HEK293 (cell line): ENCODE measurements around the gene COMMD3.

Experiments
- ATF2 ChIP-seq: fragments of 450-650 bp; formaldehyde crosslinking; IDR thresholded peaks from 2 replicates; pipeline ENCODE4 v1.5.1; 2016; ENCODE audit warnings: missing biosample characterization, missing genetic modification characterization, low read depth
- FEZF1 ChIP-seq: fragments of 450-650 bp; formaldehyde crosslinking; IDR thresholded peaks from 2 replicates; pipeline ENCODE4 v1.5.1; 2016; ENCODE audit warnings: missing biosample characterization, missing genetic modification characterization
- HOXD13 ChIP-seq: sonication (generic); formaldehyde crosslinking; IDR thresholded peaks from 2 replicates; pipeline ENCODE4 v1.8.0; 2022; ENCODE audit warnings: missing genetic modification reagents, borderline replicate concordance
- KLF1 ChIP-seq: fragments of 450-650 bp; formaldehyde crosslinking; IDR thresholded peaks from 2 replicates; pipeline ENCODE4 v1.5.1; 2016; ENCODE audit warnings: missing biosample characterization, missing genetic modification characterization
- KLF10 ChIP-seq: fragments of 450-650 bp; IDR thresholded peaks from 2 replicates; pipeline ENCODE4 v1.5.1; 2018; ENCODE audit warnings: missing biosample characterization, mild to moderate bottlenecking, missing genetic modification characterization
- PRDM6 ChIP-seq: fragments of 450-650 bp; formaldehyde crosslinking; IDR thresholded peaks from 2 replicates; pipeline ENCODE4 v1.5.1; 2017; ENCODE audit warnings: missing biosample characterization, missing genetic modification characterization
- REST ChIP-seq: fragments of 450-650 bp; formaldehyde crosslinking; IDR thresholded peaks from 2 replicates; pipeline ENCODE4 v1.5.1; 2016; ENCODE audit warnings: missing biosample characterization, missing genetic modification characterization
- SP2 ChIP-seq: fragments of 450-650 bp; formaldehyde crosslinking; IDR thresholded peaks from 2 replicates; pipeline ENCODE4 v1.5.1; 2016; ENCODE audit warnings: missing biosample characterization, missing genetic modification characterization
- SP7 ChIP-seq: fragments of 450-650 bp; formaldehyde crosslinking; IDR thresholded peaks from 2 replicates; pipeline ENCODE4 v1.5.1; 2016; ENCODE audit warnings: missing biosample characterization, missing genetic modification characterization
- ZBTB1 ChIP-seq: fragments of 450-650 bp; formaldehyde crosslinking; IDR thresholded peaks from 2 replicates; pipeline ENCODE4 v1.5.1; 2016; ENCODE audit warnings: missing biosample characterization, missing genetic modification characterization
- ZBTB21 ChIP-seq: fragments of 450-650 bp; formaldehyde crosslinking; IDR thresholded peaks from 2 replicates; pipeline ENCODE4 v1.5.1; 2017; ENCODE audit warnings: missing biosample characterization, missing genetic modification characterization
- ZBTB44 ChIP-seq: fragments of 450-650 bp; IDR thresholded peaks from 2 replicates; pipeline ENCODE4 v1.5.1; 2018; ENCODE audit warnings: missing biosample characterization, mild to moderate bottlenecking, missing genetic modification characterization
- ZBTB7A ChIP-seq: fragments of 450-650 bp; formaldehyde crosslinking; IDR thresholded peaks from 2 replicates; pipeline ENCODE4 v1.5.1; 2016; ENCODE audit warnings: low read depth, missing biosample characterization, missing genetic modification characterization
- ZEB2 ChIP-seq: fragments of 450-650 bp; formaldehyde crosslinking; IDR thresholded peaks from 2 replicates; pipeline ENCODE4 v1.5.1; 2016; ENCODE audit warnings: missing biosample characterization, missing genetic modification characterization
- ZNF114 ChIP-seq: fragments of 450-650 bp; formaldehyde crosslinking; IDR thresholded peaks from 2 replicates; pipeline ENCODE4 v1.5.0; 2017; ENCODE audit warnings: missing biosample characterization, missing genetic modification characterization
- ZNF146 ChIP-seq: fragments of 450-650 bp; formaldehyde crosslinking; IDR thresholded peaks from 2 replicates; pipeline ENCODE4 v1.5.1; 2016; ENCODE audit warnings: missing biosample characterization, missing genetic modification characterization
- ZNF18 ChIP-seq: fragments of 450-650 bp; formaldehyde crosslinking; IDR thresholded peaks from 2 replicates; pipeline ENCODE4 v1.5.1; 2016; ENCODE audit warnings: missing biosample characterization, missing genetic modification characterization
- ZNF202 ChIP-seq: fragments of 450-650 bp; formaldehyde crosslinking; IDR thresholded peaks from 2 replicates; pipeline ENCODE4 v1.5.1; 2016; ENCODE audit warnings: missing biosample characterization, missing genetic modification characterization, borderline replicate concordance
- ZNF280C ChIP-seq: fragments of 450-650 bp; formaldehyde crosslinking; IDR thresholded peaks from 2 replicates; pipeline ENCODE4 v1.5.1; 2016; ENCODE audit warnings: missing biosample characterization, missing genetic modification characterization
- ZNF473 ChIP-seq: fragments of 450-650 bp; formaldehyde crosslinking; IDR thresholded peaks from 2 replicates; pipeline ENCODE4 v1.5.1; 2017; ENCODE audit warnings: missing biosample characterization, missing genetic modification characterization
- ZNF621 ChIP-seq: fragments of 450-650 bp; formaldehyde crosslinking; IDR thresholded peaks from 2 replicates; pipeline ENCODE4 v1.5.1; 2017; ENCODE audit warnings: missing biosample characterization, missing genetic modification characterization
- ZNF624 ChIP-seq: fragments of 450-650 bp; formaldehyde crosslinking; IDR thresholded peaks from 2 replicates; pipeline ENCODE4 v1.5.1; 2017; ENCODE audit warnings: missing biosample characterization, missing genetic modification characterization
- ZNF76 ChIP-seq: fragments of 450-650 bp; formaldehyde crosslinking; IDR thresholded peaks from 2 replicates; pipeline ENCODE4; 2016; ENCODE audit warnings: low read depth, missing biosample characterization, missing genetic modification characterization, borderline replicate concordance
- ZNF791 ChIP-seq: fragments of 450-650 bp; formaldehyde crosslinking; IDR thresholded peaks from 2 replicates; pipeline ENCODE4 v1.5.1; 2016; ENCODE audit warnings: missing biosample characterization, missing genetic modification characterization
- ZNF837 ChIP-seq: fragments of 450-650 bp; formaldehyde crosslinking; IDR thresholded peaks from 2 replicates; pipeline ENCODE4 v1.5.1; 2016; ENCODE audit warnings: missing biosample characterization, missing genetic modification characterization
- ZSCAN5A ChIP-seq: fragments of 450-650 bp; formaldehyde crosslinking; IDR thresholded peaks from 2 replicates; pipeline ENCODE4 v1.5.1; 2016; ENCODE audit warnings: missing biosample characterization, missing genetic modification characterization

COMMD3 gene

GRCh38 chr10:22321156-22321923 is 5.2 kb downstream of the COMMD3 start (continued):
- no peak for TF ChIP-seq ZNF18 (tag by site-specific recombination)
- peak; percentile 68; the same call in 1 of the 2 replicates for TF ChIP-seq ZEB2 (tag by site-specific recombination)
- TF ChIP-seq ZBTB21 (tag by site-specific recombination): no peak
- no peak for TF ChIP-seq ZNF791 (tag by site-specific recombination)
- no peak for TF ChIP-seq ZNF621 (tag by site-specific recombination)
- peak; percentile 84; the same call in 1 of the 2 replicates for TF ChIP-seq ZSCAN5A (tag by site-specific recombination)
- peak; percentile 28 for TF ChIP-seq ZBTB44 (tag by site-specific recombination)
- peak; percentile 28; the same call in 1 of the 2 replicates for TF ChIP-seq KLF1 (tag by site-specific recombination)
- peak; percentile 44; the same call in 1 of the 2 replicates for TF ChIP-seq ZNF76 (tag by site-specific recombination)
- TF ChIP-seq ZNF837 (tag by site-specific recombination): no peak
- TF ChIP-seq ZBTB1 (tag by site-specific recombination): 0 out of 2 replicates have a peak, but pooled peaks have one; percentile 52
- TF ChIP-seq ATF2 (tag by site-specific recombination): no peak
- no peak for TF ChIP-seq ZNF624 (tag by site-specific recombination)
- TF ChIP-seq HOXD13 (CRISPR knock-in tag): no peak
- peak; percentile 64 for TF ChIP-seq KLF10 (tag by site-specific recombination)
- TF ChIP-seq ZBTB7A (tag by site-specific recombination): no peak
- TF ChIP-seq PRDM6 (tag by site-specific recombination): 0 out of 2 replicates have a peak, but pooled peaks have one; percentile 8
- no peak for TF ChIP-seq ZNF202 (tag by site-specific recombination)
- no peak for TF ChIP-seq ZNF280C
- TF ChIP-seq FEZF1 (tag by site-specific recombination): peak; percentile 18; the same call in 1 of the 2 replicates
- no peak for TF ChIP-seq ZNF114 (tag by site-specific recombination)
- TF ChIP-seq SP7 (tag by site-specific recombination): peak; percentile 71
- TF ChIP-seq ZNF473 (tag by site-specific recombination): no peak
- peak; percentile 38; the same call in 1 of the 2 replicates for TF ChIP-seq ZNF146 (tag by site-specific recombination)
- TF ChIP-seq SP2 (tag by site-specific recombination): peak; percentile 64
- TF ChIP-seq REST (tag by site-specific recombination): no peak
